GM21528 (cell line): ENCODE measurements around the gene PDK4.

Experiments
- ATAC-seq: cut with Tn5 transposase; IDR thresholded peaks from one replicate; pipeline ENCODE4 v1.9.1; 2021; ENCODE audit warnings: mild to moderate bottlenecking, moderate library complexity; ENCODE audit not compliant: unreplicated experiment, low FRiP score

The PDK4 gene

GRCh38 chr7:95536656-95537311 lies 59.5 kb downstream of the PDK4 start:
- no peak for ATAC-seq

- ATAC-seq = no peak
Observed at GRCh38 chr7:95535662-95536061, 60.7 kb downstream of the PDK4 start.

GRCh38 chr7:95534796-95535195 lies 61.5 kb downstream of the PDK4 start:
- ATAC-seq = no peak
